HepG2 (cell line): ENCODE data around the gene ZPR1. TPM values are rescaled to one million over a fixed set of nuclear protein-coding genes. Genes with fewer than 3 reads are reported as not detected.
A peak's percentile ranks its signal among the peaks of the same experiment; 100 is the strongest.

Experiments
- AHR ChIP-seq: IDR thresholded peaks from 2 replicates; pipeline ENCODE4 v1.6.1; 2018; ENCODE audit warnings: missing genetic modification reagents, missing compliant biosample characterization
- CC2D1A ChIP-seq: sonication (generic); formaldehyde crosslinking; IDR thresholded peaks from 2 replicates; pipeline ENCODE4 v1.8.1; 2023; ENCODE audit warnings: mild to moderate bottlenecking, missing genetic modification reagents
- DNMT3B ChIP-seq: conservative IDR thresholded peaks from 2 replicates; pipeline ENCODE4 v1.6.1; 2016; ENCODE audit warnings: missing biosample characterization, control low read depth
- FOSL2 ChIP-seq: sonication (generic); formaldehyde crosslinking; IDR thresholded peaks from 2 replicates; pipeline ENCODE4 v1.4.0; 2020; ENCODE audit warnings: missing genetic modification reagents
- HOMEZ ChIP-seq: IDR thresholded peaks from 2 replicates; pipeline ENCODE4 v1.6.1; 2016; ENCODE audit warnings: low read depth
- HOXA3 ChIP-seq: sonication (generic); formaldehyde crosslinking; IDR thresholded peaks from 2 replicates; pipeline ENCODE4 v1.5.0; 2020; ENCODE audit warnings: missing genetic modification reagents
- JUN ChIP-seq: sonication (generic); formaldehyde crosslinking; IDR thresholded peaks from 2 replicates; pipeline ENCODE4 v1.4.0; 2020; ENCODE audit warnings: mild to moderate bottlenecking, missing genetic modification reagents
- SAFB2 ChIP-seq: sonication (generic); formaldehyde crosslinking; IDR thresholded peaks from 2 replicates; pipeline ENCODE4 v1.5.1; 2020; ENCODE audit warnings: missing genetic modification reagents, low read depth, mild to moderate bottlenecking, borderline replicate concordance
- TBP ChIP-seq: sonication (generic); formaldehyde crosslinking; IDR thresholded peaks from 2 replicates; pipeline ENCODE4 v1.5.0; 2020; ENCODE audit warnings: missing genetic modification reagents
- THRA ChIP-seq: sonication (generic); formaldehyde crosslinking; IDR thresholded peaks from 2 replicates; pipeline ENCODE4 v1.4.0; 2020; ENCODE audit warnings: missing genetic modification reagents, borderline replicate concordance
- TSC22D2 ChIP-seq: sonication (generic); formaldehyde crosslinking; IDR thresholded peaks from 2 replicates; pipeline ENCODE4 v1.5.1; 2020; ENCODE audit warnings: missing genetic modification reagents, mild to moderate bottlenecking, borderline replicate concordance
- ZBTB38 ChIP-seq: sonication (generic); formaldehyde crosslinking; IDR thresholded peaks from 2 replicates; pipeline ENCODE4 v1.5.1; 2020; ENCODE audit warnings: mild to moderate bottlenecking, missing genetic modification reagents
- ZBTB4 ChIP-seq: sonication (generic); formaldehyde crosslinking; IDR thresholded peaks from 2 replicates; pipeline ENCODE4 v1.4.0; 2020; ENCODE audit warnings: missing genetic modification reagents, mild to moderate bottlenecking, borderline replicate concordance
- ZFP62 ChIP-seq: sonication (generic); formaldehyde crosslinking; IDR thresholded peaks from 2 replicates; pipeline ENCODE4 v1.4.0; 2020; ENCODE audit warnings: missing genetic modification reagents
- ZNF253 ChIP-seq: sonication (generic); formaldehyde crosslinking; IDR thresholded peaks from 2 replicates; pipeline ENCODE4 v1.8.0; 2022; ENCODE audit warnings: mild to moderate bottlenecking, missing genetic modification reagents, borderline replicate concordance
- ZNF362 ChIP-seq: sonication (generic); formaldehyde crosslinking; IDR thresholded peaks from 2 replicates; pipeline ENCODE4 v1.4.0; 2020; ENCODE audit warnings: missing genetic modification reagents, mild to moderate bottlenecking, borderline replicate concordance
- ZSCAN31 ChIP-seq: sonication (generic); formaldehyde crosslinking; IDR thresholded peaks from 2 replicates; pipeline ENCODE4 v1.5.0; 2020; ENCODE audit warnings: low read depth, mild to moderate bottlenecking, missing genetic modification reagents
- polyA plus RNA-seq, 8 experiments: library from polyadenylated mRNA; depleted of rRNA in 3 of 8; stranded (reverse) in 7 of 8; unstranded in 1 of 8; fragments of >200 nt; fragmentation: Illumina TruSeq in 4 of 8; extraction: Trizol in 4 of 8; gene quantifications; 2 replicates each; pipeline versions ENCODE4 v1.2.1 to v1.2.3, GENCODE V29; 2011 to 2016; ENCODE audit warnings: low read depth in 4 of 8, missing spikeins in 1 of 8, mixed read lengths in 1 of 8; ENCODE audit not compliant: insufficient read depth in 1 of 8
- total RNA-seq, 5 experiments: library from RNA; depleted of rRNA; stranded (reverse); fragments of >200 nt; fragmentation: Illumina TruSeq; extraction: Trizol; gene quantifications; 2 replicates each; pipeline ENCODE4 v1.2.3, GENCODE V29; 2016; ENCODE audit warnings: low read depth in 1 of 5
- TF ChIP-seq, protein P1 (sequence below): sonication (generic); formaldehyde crosslinking; IDR thresholded peaks from 2 replicates; pipeline ENCODE4 v1.4.0; 2020; ENCODE audit warnings: missing genetic modification reagents
- TF ChIP-seq, protein P2 (sequence below): conservative IDR thresholded peaks from 2 replicates; pipeline ENCODE4 v1.6.1; 2018; ENCODE audit warnings: missing genetic modification reagents

Gene ZPR1
- total and polyA plus RNA-seq, 2 of the 13 experiments (the other 11 are each of a cell fraction or from before 2014, with no cell fraction given): 40.0 to 79.3 TPM

DNA sequence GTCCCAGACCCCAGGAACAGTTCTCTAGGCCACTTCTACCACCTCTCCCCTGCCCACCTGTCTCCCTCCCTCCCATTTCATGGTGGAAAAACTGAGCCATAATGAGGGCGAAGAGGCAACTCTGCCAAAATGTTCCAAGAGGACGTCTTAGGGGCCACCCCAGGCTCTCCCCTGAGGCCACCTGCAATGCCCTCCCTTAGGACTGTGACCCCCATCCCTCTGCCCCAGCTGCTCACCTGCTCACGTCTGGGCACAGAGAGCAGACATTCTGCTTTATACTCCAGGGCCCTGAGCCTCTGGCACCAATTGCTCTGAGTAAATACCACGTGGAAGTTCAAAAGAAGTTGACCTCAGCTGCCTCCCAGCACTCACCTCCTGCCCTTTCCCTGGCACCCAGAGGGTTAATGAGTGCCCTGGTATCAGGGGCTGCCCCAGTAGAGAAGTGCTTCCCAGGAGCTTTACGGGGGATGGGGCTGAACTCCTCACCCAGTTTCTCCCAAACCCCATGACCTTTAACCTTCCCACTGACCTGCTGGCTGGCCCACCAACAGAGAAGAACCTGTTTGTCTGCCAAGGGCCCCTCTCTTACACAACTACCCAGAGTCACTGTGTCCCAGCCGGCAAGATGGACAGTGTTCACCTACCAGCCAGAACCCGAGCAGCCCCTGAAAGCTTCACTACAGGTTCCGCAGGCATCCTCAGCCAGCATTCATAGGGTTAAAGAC lies 4.5 kb upstream of the ZPR1 start (continued):
- TF ChIP-seq SAFB2 (CRISPR knock-in tag) (peak; percentile 69; the same call in 1 of the 2 replicates), ZBTB4 (CRISPR knock-in tag) (no peak), JUN (0 out of 2 replicates have a peak, but pooled peaks have one; percentile 40), TBP (CRISPR knock-in tag) (no peak), AHR (CRISPR knock-in tag) (no peak), TSC22D2 (CRISPR knock-in tag) (no peak), ZFP62 (CRISPR knock-in tag) (no peak), ZNF362 (no peak; the same call in 1 of the 2 replicates), FOSL2 (peak; percentile 55), DNMT3B (no peak), HOMEZ (no peak), THRA (CRISPR knock-in tag) (peak; percentile 98), ZBTB38 (CRISPR knock-in tag) (0 out of 2 replicates have a peak, but pooled peaks have one; percentile 46), ZSCAN31 (CRISPR knock-in tag) (peak; percentile 87; the same call in 1 of the 2 replicates), HOXA3 (peak; percentile 44), CC2D1A (no peak), ZNF253 (CRISPR knock-in tag) (0 out of 2 replicates have a peak, but pooled peaks have one; percentile 39)
- TF ChIP-seq, protein P1, sequence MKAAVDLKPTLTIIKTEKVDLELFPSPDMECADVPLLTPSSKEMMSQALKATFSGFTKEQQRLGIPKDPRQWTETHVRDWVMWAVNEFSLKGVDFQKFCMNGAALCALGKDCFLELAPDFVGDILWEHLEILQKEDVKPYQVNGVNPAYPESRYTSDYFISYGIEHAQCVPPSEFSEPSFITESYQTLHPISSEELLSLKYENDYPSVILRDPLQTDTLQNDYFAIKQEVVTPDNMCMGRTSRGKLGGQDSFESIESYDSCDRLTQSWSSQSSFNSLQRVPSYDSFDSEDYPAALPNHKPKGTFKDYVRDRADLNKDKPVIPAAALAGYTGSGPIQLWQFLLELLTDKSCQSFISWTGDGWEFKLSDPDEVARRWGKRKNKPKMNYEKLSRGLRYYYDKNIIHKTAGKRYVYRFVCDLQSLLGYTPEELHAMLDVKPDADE (CRISPR knock-in tag): no peak
- TF ChIP-seq, protein P2, sequence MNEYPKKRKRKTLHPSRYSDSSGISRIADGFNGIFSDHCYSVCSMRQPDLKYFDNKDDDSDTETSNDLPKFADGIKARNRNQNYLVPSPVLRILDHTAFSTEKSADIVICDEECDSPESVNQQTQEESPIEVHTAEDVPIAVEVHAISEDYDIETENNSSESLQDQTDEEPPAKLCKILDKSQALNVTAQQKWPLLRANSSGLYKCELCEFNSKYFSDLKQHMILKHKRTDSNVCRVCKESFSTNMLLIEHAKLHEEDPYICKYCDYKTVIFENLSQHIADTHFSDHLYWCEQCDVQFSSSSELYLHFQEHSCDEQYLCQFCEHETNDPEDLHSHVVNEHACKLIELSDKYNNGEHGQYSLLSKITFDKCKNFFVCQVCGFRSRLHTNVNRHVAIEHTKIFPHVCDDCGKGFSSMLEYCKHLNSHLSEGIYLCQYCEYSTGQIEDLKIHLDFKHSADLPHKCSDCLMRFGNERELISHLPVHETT: no peak
